Measurements from ENCODE around the gene NSD2.

The NSD2 gene

DNA sequence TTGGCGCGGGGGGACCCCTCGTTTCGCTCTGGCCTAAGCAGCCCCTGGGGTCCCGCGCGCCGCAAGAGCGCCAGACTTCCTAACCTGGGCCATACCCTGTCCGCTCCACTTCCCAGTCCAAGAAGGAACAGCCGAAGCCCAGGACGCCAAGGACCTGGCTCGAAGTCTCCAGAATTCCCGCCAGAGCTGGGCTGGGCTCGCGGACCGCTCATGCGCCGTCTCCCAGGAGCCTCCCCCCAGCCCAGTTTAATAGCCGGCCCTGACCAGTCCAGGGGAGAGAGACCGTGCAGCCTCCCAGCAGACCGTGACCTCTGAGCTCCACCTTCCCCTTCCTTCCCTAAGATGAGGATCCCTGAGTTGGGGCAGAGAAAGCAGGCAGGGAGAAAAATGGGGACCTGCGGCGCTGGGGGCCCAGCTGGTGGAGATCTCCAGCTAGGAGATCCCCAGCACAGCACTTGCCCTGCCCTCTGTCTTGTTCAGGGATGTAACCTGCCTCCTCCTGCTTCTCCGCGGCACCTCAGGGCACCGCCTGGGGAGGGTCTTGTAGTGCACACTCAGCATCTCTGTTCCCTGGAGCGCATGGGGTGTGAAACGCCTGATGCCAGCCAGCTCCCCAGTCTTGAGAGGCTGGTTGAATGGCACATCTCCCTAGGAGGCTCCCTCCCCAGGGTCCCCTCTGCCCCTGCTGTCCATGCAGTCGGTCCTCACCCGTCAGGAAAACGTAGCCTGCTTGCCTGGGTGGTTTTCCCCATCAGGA lies 14.1 kb upstream of the NSD2 start:
- H3K9ac ChIP-seq (ENCODE audit: low read depth, low read length): peak overlapping the region; percentile 74
- peaks cover 15% of the 10 kb centered on the region for H3K36me3 ChIP-seq (ENCODE audit: insufficient read depth, low read length)
- TF ChIP-seq, protein P1, sequence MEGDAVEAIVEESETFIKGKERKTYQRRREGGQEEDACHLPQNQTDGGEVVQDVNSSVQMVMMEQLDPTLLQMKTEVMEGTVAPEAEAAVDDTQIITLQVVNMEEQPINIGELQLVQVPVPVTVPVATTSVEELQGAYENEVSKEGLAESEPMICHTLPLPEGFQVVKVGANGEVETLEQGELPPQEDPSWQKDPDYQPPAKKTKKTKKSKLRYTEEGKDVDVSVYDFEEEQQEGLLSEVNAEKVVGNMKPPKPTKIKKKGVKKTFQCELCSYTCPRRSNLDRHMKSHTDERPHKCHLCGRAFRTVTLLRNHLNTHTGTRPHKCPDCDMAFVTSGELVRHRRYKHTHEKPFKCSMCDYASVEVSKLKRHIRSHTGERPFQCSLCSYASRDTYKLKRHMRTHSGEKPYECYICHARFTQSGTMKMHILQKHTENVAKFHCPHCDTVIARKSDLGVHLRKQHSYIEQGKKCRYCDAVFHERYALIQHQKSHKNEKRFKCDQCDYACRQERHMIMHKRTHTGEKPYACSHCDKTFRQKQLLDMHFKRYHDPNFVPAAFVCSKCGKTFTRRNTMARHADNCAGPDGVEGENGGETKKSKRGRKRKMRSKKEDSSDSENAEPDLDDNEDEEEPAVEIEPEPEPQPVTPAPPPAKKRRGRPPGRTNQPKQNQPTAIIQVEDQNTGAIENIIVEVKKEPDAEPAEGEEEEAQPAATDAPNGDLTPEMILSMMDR (IDR thresholded peaks at IDR 0.05; ENCODE audit: borderline replicate concordance, extremely low read depth, low read length, poor library complexity, severe bottlenecking): no peak
- TF ChIP-seq EZH2 (IDR thresholded peaks at IDR 0.05; ENCODE audit: borderline replicate concordance, low read depth, low read length, severe bottlenecking): no peak
- H3K4me2 ChIP-seq (ENCODE audit: insufficient read depth, low read length): peak overlapping the region; percentile 98
- peaks cover 40% of the 10 kb centered on the region for H4K20me1 ChIP-seq (ENCODE audit: insufficient read depth, low read length)
- H2AFZ ChIP-seq (ENCODE audit: low read depth, low read length): peak overlapping the region; percentile 68
- H3K4me3 ChIP-seq (ENCODE audit: low read depth in 1 of 2, low read length in 2 of 2): peak overlapping the region; percentile 49 to 99
- peaks cover 57% of the 10 kb centered on the region for H3K79me2 ChIP-seq (ENCODE audit: insufficient read depth, low read length)
- ATAC-seq (ENCODE audit: insufficient read depth, low read depth): no peak
- H3K9me3 ChIP-seq (ENCODE audit: insufficient read depth, low read length, severe bottlenecking): no peaks in the 10 kb centered on the region
- peak overlapping the region; percentile 66 for H3K27ac ChIP-seq (ENCODE audit: low read length)
- DNase-seq: peak; percentile 19
- no peaks in the 10 kb centered on the region for H3K27me3 ChIP-seq (ENCODE audit: insufficient read depth, low read length, poor library complexity)
- H3K4me1 ChIP-seq (ENCODE audit: insufficient read depth, low read length): peaks cover 48% of the 10 kb centered on the region

DNA sequence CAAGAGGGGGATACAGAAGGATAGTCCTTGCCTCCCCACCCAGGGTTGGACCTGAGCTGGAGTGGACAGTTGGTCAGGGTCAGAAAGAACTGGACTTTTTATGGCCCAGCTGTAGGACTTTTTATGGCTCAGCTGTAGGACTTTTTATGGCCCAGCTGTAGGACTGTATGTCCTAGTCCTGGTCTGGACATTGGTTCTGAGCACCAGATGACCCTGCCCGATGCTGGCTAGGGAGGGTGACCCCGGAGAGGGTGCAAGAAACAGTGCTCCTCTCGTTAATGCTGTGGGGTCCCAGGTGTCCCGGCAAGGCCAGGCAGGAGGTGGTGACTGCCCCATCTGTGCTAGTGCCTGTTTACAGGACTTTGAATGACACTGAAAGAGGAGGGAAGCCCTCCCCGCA lies 13.3 kb upstream of the NSD2 start:
- Histone ChIP-seq H3K36me3 (ENCODE audit: insufficient read depth, low read length) (peaks cover 9% of the 10 kb centered on the region), H2AFZ (ENCODE audit: low read depth, low read length) (no peak overlapping the region), H3K4me2 (ENCODE audit: insufficient read depth, low read length) (0 out of 2 replicates have a peak overlapping the region, but pooled peaks have one; percentile 98), H3K9me3 (ENCODE audit: insufficient read depth, low read length, severe bottlenecking) (no peaks in the 10 kb centered on the region), H3K4me1 (ENCODE audit: insufficient read depth, low read length) (peaks cover 40% of the 10 kb centered on the region), H4K20me1 (ENCODE audit: insufficient read depth, low read length) (peaks cover 32% of the 10 kb centered on the region), H3K9ac (ENCODE audit: low read depth, low read length) (peak overlapping the region; percentile 74; the same call in 1 of the 2 replicates), H3K4me3 (ENCODE audit: low read depth in 1 of 2, low read length in 2 of 2) (0 out of 4 replicates have a peak overlapping the region, but pooled peaks of 1 of the 2 experiments have one; percentile 99), H3K27ac (ENCODE audit: low read length) (no peak overlapping the region), H3K79me2 (ENCODE audit: insufficient read depth, low read length) (peaks cover 49% of the 10 kb centered on the region), H3K27me3 (ENCODE audit: insufficient read depth, low read length, poor library complexity) (no peaks in the 10 kb centered on the region)
- ATAC-seq (ENCODE audit: insufficient read depth, low read depth): no peak
- no peak for DNase-seq
- no peak for TF ChIP-seq EZH2 (IDR thresholded peaks at IDR 0.05; ENCODE audit: borderline replicate concordance, low read depth, low read length, severe bottlenecking)
- TF ChIP-seq, protein P1 (IDR thresholded peaks at IDR 0.05; ENCODE audit: borderline replicate concordance, extremely low read depth, low read length, poor library complexity, severe bottlenecking): no peak

GRCh38 chr4:1859389-1859753 lies 11.8 kb upstream of the NSD2 start:
- H3K9ac ChIP-seq (ENCODE audit: low read depth, low read length): no peak overlapping the region
- H4K20me1 ChIP-seq (ENCODE audit: insufficient read depth, low read length): peaks cover 21% of the 10 kb centered on the region
- no peak overlapping the region for H3K4me3 ChIP-seq (ENCODE audit: low read depth in 1 of 2, low read length in 2 of 2)
- ATAC-seq (ENCODE audit: insufficient read depth, low read depth) (no peak), DNase-seq (no peak)
- H3K9me3 ChIP-seq (ENCODE audit: insufficient read depth, low read length, severe bottlenecking): no peaks in the 10 kb centered on the region
- H3K79me2 ChIP-seq (ENCODE audit: insufficient read depth, low read length): peaks cover 37% of the 10 kb centered on the region
- H3K27ac ChIP-seq (ENCODE audit: low read length): no peak overlapping the region
- H2AFZ ChIP-seq (ENCODE audit: low read depth, low read length): no peak overlapping the region
- H3K36me3 ChIP-seq (ENCODE audit: insufficient read depth, low read length): no peaks in the 10 kb centered on the region; the same call in 1 of the 2 replicates
- no peak for TF ChIP-seq EZH2 (IDR thresholded peaks at IDR 0.05; ENCODE audit: borderline replicate concordance, low read depth, low read length, severe bottlenecking)
- TF ChIP-seq, protein P1 (IDR thresholded peaks at IDR 0.05; ENCODE audit: borderline replicate concordance, extremely low read depth, low read length, poor library complexity, severe bottlenecking): no peak
- no peak overlapping the region for H3K4me2 ChIP-seq (ENCODE audit: insufficient read depth, low read length)
- H3K4me1 ChIP-seq (ENCODE audit: insufficient read depth, low read length): peaks cover 28% of the 10 kb centered on the region
- H3K27me3 ChIP-seq (ENCODE audit: insufficient read depth, low read length, poor library complexity): no peaks in the 10 kb centered on the region

All from DND-41 (cell line).